Mesothelial cell of epicardium (in vitro differentiated cells): Measurements from ENCODE around the gene KCNH1. TPM values are rescaled to one million over a fixed set of nuclear protein-coding genes. Genes with fewer than 3 reads are reported as not detected.

Source experiments
- DNase-seq, 2 experiments: peaks; one replicate each; pipeline ENCODE4 v3.0.0; 2021; ENCODE audit warnings: low spot score in 2 of 2; ENCODE audit not compliant: unreplicated experiment in 2 of 2
- H3K27ac Mint-ChIP-seq: 2 replicates; pipeline ENCODE4 v1.8.0; 2021; ENCODE audit warnings: mixed read lengths
- H3K27me3 Mint-ChIP-seq: 2 replicates; pipeline ENCODE4 v1.8.0; 2021; ENCODE audit warnings: low read depth, mixed read lengths
- H3K36me3 Mint-ChIP-seq: 2 replicates; pipeline ENCODE4 v1.8.0; 2021; ENCODE audit warnings: mixed read lengths
- H3K4me1 Mint-ChIP-seq: 2 replicates; pipeline ENCODE4 v1.8.0; 2021; ENCODE audit warnings: mixed read lengths
- H3K4me3 Mint-ChIP-seq: 2 replicates; pipeline ENCODE4 v1.8.0; 2021; ENCODE audit warnings: mild to moderate bottlenecking, moderate library complexity, mixed read lengths
- H3K9me3 Mint-ChIP-seq: 2 replicates; pipeline ENCODE4 v1.8.0; 2021; ENCODE audit warnings: mixed read lengths
- total RNA-seq: library from RNA; stranded (reverse); gene quantifications from 3 replicates; pipeline ENCODE4 v1.2.1, GENCODE V29; 2021
- TF ChIP-seq, protein P1 (sequence below): fragments of 200-600 bp; sonication (generic); IDR thresholded peaks from one replicate; pipeline ENCODE4 v1.5.0; 2021; ENCODE audit warnings: antibody characterized with exemption; ENCODE audit not compliant: unreplicated experiment

Gene KCNH1
- total RNA-seq, 1 donor from 2014 or later, result 0.34 TPM

DNA sequence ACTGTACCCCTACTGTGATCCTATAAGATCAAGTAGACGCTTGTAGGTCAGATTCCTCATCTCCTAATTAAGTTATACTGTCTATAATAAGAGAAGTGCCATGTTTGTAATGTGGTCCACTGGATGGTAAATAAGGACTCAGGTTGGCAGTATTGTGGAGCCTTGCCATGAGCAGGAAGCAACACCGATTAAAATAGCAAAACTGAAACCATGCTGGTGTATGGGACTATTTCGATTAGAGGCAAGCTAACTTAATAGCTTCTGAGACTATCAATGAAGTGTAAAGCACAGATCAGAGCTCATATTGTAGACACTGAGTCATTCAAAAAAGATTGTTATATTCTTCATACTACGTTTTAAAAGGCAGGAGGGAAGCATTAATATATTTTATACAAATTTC is 456.4 kb downstream of the KCNH1 start:
- Mint-ChIP-seq H3K27me3 (peaks cover 5% of the 10 kb centered on the region), H3K36me3 (no peaks in the 10 kb centered on the region), H3K9me3 (no peaks in the 10 kb centered on the region), H3K4me3 (no peak overlapping the region), H3K4me1 (no peaks in the 10 kb centered on the region), H3K27ac (no peak overlapping the region)
- TF ChIP-seq, protein P1, sequence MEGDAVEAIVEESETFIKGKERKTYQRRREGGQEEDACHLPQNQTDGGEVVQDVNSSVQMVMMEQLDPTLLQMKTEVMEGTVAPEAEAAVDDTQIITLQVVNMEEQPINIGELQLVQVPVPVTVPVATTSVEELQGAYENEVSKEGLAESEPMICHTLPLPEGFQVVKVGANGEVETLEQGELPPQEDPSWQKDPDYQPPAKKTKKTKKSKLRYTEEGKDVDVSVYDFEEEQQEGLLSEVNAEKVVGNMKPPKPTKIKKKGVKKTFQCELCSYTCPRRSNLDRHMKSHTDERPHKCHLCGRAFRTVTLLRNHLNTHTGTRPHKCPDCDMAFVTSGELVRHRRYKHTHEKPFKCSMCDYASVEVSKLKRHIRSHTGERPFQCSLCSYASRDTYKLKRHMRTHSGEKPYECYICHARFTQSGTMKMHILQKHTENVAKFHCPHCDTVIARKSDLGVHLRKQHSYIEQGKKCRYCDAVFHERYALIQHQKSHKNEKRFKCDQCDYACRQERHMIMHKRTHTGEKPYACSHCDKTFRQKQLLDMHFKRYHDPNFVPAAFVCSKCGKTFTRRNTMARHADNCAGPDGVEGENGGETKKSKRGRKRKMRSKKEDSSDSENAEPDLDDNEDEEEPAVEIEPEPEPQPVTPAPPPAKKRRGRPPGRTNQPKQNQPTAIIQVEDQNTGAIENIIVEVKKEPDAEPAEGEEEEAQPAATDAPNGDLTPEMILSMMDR, result no peak
- no peak for DNase-seq

DNA sequence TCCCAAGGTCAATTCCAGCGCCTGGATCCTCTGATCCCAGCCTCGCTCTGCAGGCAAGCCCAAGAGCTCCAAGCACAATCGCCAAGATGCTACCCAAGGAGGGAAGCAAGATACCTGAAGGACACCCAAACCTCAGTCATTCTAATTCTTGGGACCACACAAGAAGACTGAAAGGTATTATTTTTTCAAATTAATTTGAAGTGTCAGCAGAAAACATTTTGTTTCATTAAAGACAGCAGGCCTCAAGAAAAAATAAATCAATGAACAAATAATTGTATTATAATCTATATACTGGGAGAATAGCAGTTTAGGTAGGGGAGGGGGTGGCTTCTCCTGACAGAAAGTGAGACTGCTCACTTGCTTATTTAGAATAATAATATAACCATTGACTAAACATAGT is 457.4 kb downstream of the KCNH1 start:
- H3K4me3 Mint-ChIP-seq, result no peak overlapping the region
- peaks cover 5% of the 10 kb centered on the region for H3K27me3 Mint-ChIP-seq
- no peaks in the 10 kb centered on the region for H3K4me1 Mint-ChIP-seq
- H3K36me3 Mint-ChIP-seq, result no peaks in the 10 kb centered on the region
- no peak overlapping the region for H3K27ac Mint-ChIP-seq
- TF ChIP-seq, protein P1, result no peak
- H3K9me3 Mint-ChIP-seq, result no peaks in the 10 kb centered on the region
- no peak for DNase-seq

DNA sequence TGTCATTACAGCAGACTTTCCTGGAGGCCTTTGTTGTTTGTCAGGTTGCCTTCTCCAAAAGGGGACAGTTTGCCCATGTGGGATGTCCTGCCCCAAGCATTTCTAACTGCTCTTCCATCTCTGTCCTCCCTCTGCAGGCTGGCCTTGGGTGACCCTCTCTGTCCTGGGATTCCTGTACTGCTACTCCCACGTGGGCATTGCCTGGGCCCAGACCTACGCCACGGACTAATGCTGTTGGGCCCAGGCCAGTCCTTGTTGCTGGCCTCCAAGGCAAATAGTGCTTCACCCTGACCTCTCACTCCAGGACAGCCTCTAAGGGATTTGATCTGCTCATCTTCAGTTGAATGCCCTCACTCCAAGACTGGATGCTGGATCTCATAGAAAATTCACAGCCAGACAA is 459.8 kb downstream of the KCNH1 start:
- DNase-seq, result no peak
- TF ChIP-seq, protein P1, result no peak
- Mint-ChIP-seq H3K27me3 (peaks cover 12% of the 10 kb centered on the region), H3K4me1 (no peaks in the 10 kb centered on the region), H3K4me3 (no peak overlapping the region), H3K9me3 (no peaks in the 10 kb centered on the region), H3K36me3 (no peaks in the 10 kb centered on the region), H3K27ac (no peak overlapping the region)

DNA sequence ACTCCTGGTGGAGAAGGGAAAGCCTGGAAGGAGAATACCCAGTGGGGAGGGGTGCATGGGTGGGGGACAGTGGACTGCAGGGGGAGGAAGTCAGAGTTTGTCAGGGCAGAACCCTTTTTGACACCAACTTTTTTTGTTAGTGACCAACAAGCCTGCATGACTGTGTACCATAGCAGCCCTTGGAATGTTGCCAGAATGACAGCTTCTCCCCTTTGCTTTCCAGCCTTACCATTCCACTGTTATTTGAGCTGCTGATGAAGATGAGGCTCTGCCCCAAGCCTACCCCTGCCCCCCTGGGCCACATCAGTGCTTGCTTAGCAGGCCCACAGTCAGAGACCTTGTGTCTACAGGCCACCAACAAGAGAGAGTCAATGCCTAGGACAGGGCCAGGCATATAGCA is 464.0 kb downstream of the KCNH1 start:
- no peak overlapping the region for H3K4me3 Mint-ChIP-seq
- H3K4me1 Mint-ChIP-seq, result no peaks in the 10 kb centered on the region
- H3K9me3 Mint-ChIP-seq, result no peaks in the 10 kb centered on the region
- no peak for DNase-seq
- H3K36me3 Mint-ChIP-seq, result no peaks in the 10 kb centered on the region
- no peak overlapping the region for H3K27ac Mint-ChIP-seq
- TF ChIP-seq, protein P1, result no peak
- H3K27me3 Mint-ChIP-seq, result peaks cover 25% of the 10 kb centered on the region

DNA sequence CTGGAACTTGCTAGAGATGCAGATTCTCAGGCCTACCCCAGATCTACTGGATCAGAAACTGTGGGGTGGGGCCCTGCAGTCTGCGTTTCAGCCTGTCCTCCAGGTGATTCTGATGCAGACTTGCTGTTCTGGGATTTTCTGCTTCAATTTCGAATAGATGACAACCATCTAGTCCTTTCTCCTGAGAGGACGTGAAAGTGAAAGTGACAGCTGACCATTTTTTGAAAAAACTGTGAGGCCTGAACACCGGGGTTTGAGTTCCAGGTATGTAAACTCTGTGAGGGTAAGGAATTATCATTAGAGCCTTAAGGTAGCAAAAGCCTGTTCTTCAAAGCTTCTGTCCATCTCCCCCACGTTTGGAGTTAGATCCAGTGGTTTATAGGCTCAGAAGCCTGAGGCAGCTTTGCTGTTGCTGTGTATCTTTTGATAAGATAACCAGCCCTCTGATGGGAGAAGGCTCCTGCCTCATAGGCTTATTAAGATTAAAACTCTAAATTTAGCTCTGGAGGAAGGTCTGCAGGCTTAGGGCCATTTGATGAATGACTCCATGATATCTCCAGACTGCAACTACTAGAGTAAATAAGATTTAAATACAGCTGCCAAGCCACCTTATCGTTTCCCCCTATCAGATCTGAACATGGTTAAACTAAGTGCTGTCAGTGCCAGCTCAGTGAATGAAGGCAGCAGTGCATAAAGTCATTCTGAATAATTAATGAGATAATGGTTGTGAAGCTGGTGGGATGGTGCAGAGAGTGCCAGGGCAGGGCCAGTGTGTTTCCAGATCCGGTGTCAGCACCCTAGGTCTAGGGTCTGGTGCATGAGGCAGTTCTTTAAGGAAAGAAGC is 470.0 kb downstream of the KCNH1 start:
- peaks cover 32% of the 10 kb centered on the region for H3K27me3 Mint-ChIP-seq
- peaks cover 11% of the 10 kb centered on the region for H3K9me3 Mint-ChIP-seq
- no peak for DNase-seq
- H3K4me3 Mint-ChIP-seq, result no peak overlapping the region
- TF ChIP-seq, protein P1, result no peak
- no peak overlapping the region for H3K27ac Mint-ChIP-seq
- no peaks in the 10 kb centered on the region for H3K36me3 Mint-ChIP-seq
- peaks cover 20% of the 10 kb centered on the region for H3K4me1 Mint-ChIP-seq
